ENCODE measurements around the gene HAT1.

HAT1 gene

DNA sequence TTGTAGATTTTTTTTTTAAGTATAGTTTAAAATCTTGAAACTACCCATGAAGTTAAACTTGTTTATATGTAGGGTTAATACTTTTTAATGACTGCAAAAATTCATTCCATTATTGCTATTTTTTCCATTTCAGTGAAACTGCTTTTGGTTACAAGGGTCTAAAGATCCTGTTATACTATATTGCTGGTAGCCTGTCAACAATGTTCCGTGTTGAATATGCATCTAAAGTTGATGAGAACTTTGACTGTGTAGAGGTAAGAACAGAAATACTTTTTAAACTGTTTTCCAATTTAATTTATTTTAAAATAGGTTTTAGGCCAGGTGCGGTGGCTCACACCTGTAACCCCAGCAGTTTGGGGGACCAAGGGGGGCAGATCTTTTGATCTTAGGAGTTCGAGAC lies 30.5 kb downstream of the HAT1 start:
- no peak for TF ChIP-seq CTCF (IDR thresholded peaks at IDR 0.05; ENCODE audit: poor library complexity, severe bottlenecking)
- H3K4me3 ChIP-seq (ENCODE audit: severe bottlenecking), result no peak overlapping the region
- no peak overlapping the region for H3K27ac ChIP-seq (ENCODE audit: poor library complexity, severe bottlenecking)
- ATAC-seq (ENCODE audit: low read depth), result no peak
- H3K9me3 ChIP-seq (ENCODE audit: severe bottlenecking), result no peaks in the 10 kb centered on the region
- DNase-seq (ENCODE audit: low spot score), result no peak
- no peaks in the 10 kb centered on the region for H3K27me3 ChIP-seq (ENCODE audit: insufficient read depth, poor library complexity, severe bottlenecking)
- no peaks in the 10 kb centered on the region for H3K4me1 ChIP-seq (ENCODE audit: insufficient read depth, poor library complexity, severe bottlenecking)
- H3K36me3 ChIP-seq (ENCODE audit: low read depth), result peaks cover 37% of the 10 kb centered on the region

- no peaks in the 10 kb centered on the region for H3K27me3 ChIP-seq (ENCODE audit: insufficient read depth, poor library complexity, severe bottlenecking)
- peaks cover 37% of the 10 kb centered on the region for H3K36me3 ChIP-seq (ENCODE audit: low read depth)
- H3K4me3 ChIP-seq (ENCODE audit: severe bottlenecking), result no peak overlapping the region
- H3K4me1 ChIP-seq (ENCODE audit: insufficient read depth, poor library complexity, severe bottlenecking), result no peaks in the 10 kb centered on the region
- DNase-seq (ENCODE audit: low spot score), result no peak
- ATAC-seq (ENCODE audit: low read depth), result no peak
- H3K9me3 ChIP-seq (ENCODE audit: severe bottlenecking), result no peaks in the 10 kb centered on the region
- no peak for TF ChIP-seq CTCF (IDR thresholded peaks at IDR 0.05; ENCODE audit: poor library complexity, severe bottlenecking)
- H3K27ac ChIP-seq (ENCODE audit: poor library complexity, severe bottlenecking), result no peak overlapping the region
Observed at GRCh38 chr2:171956135-171956825, 34.0 kb downstream of the HAT1 start.

DNA sequence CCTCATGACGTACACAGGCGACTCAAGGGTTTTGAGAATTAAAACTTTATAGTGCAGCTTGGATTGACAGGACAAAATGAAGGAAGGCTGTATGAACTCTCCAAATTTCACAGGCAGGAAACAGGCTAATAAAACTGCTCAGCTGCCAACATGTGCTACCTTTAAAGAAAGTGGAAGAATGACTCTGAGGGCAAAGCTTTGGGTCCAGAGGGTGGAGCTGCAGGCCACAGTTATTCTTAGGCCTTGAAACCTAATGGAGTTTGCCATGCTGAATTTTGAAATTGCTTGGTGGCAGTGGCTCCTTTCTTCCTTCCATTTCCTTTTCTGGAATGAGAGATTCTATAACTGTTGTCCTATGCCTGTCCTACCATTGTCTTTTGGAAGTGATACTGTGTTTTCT lies 34.8 kb downstream of the HAT1 start:
- H3K27me3 ChIP-seq (ENCODE audit: insufficient read depth, poor library complexity, severe bottlenecking), result no peaks in the 10 kb centered on the region
- no peak overlapping the region for H3K4me3 ChIP-seq (ENCODE audit: severe bottlenecking)
- DNase-seq (ENCODE audit: low spot score), result no peak
- no peak for TF ChIP-seq CTCF (IDR thresholded peaks at IDR 0.05; ENCODE audit: poor library complexity, severe bottlenecking)
- 0 out of 3 replicates have a peak, but pooled peaks have one; percentile 21 for ATAC-seq (ENCODE audit: low read depth)
- no peaks in the 10 kb centered on the region for H3K9me3 ChIP-seq (ENCODE audit: severe bottlenecking)
- H3K36me3 ChIP-seq (ENCODE audit: low read depth), result peaks cover 32% of the 10 kb centered on the region
- H3K4me1 ChIP-seq (ENCODE audit: insufficient read depth, poor library complexity, severe bottlenecking), result no peaks in the 10 kb centered on the region
- H3K27ac ChIP-seq (ENCODE audit: poor library complexity, severe bottlenecking), result no peak overlapping the region

GRCh38 chr2:171958475-171958874 lies 36.2 kb downstream of the HAT1 start:
- DNase-seq (ENCODE audit: low spot score) (no peak), ATAC-seq (ENCODE audit: low read depth) (peak; percentile 54; the same call in 2 of the 3 replicates)
- H3K4me3 ChIP-seq (ENCODE audit: severe bottlenecking), result no peak overlapping the region
- no peaks in the 10 kb centered on the region for H3K9me3 ChIP-seq (ENCODE audit: severe bottlenecking)
- H3K36me3 ChIP-seq (ENCODE audit: low read depth), result peaks cover 27% of the 10 kb centered on the region
- no peaks in the 10 kb centered on the region for H3K4me1 ChIP-seq (ENCODE audit: insufficient read depth, poor library complexity, severe bottlenecking)
- no peak for TF ChIP-seq CTCF (IDR thresholded peaks at IDR 0.05; ENCODE audit: poor library complexity, severe bottlenecking)
- no peaks in the 10 kb centered on the region for H3K27me3 ChIP-seq (ENCODE audit: insufficient read depth, poor library complexity, severe bottlenecking)
- H3K27ac ChIP-seq (ENCODE audit: poor library complexity, severe bottlenecking), result no peak overlapping the region

GRCh38 chr2:171959998-171960397 lies 37.7 kb downstream of the HAT1 start:
- DNase-seq (ENCODE audit: low spot score), result no peak
- ATAC-seq (ENCODE audit: low read depth), result no peak
- Histone ChIP-seq H3K4me3 (ENCODE audit: severe bottlenecking) (no peak overlapping the region), H3K27ac (ENCODE audit: poor library complexity, severe bottlenecking) (no peak overlapping the region), H3K27me3 (ENCODE audit: insufficient read depth, poor library complexity, severe bottlenecking) (no peaks in the 10 kb centered on the region), H3K9me3 (ENCODE audit: severe bottlenecking) (no peaks in the 10 kb centered on the region), H3K36me3 (ENCODE audit: low read depth) (peaks cover 35% of the 10 kb centered on the region), H3K4me1 (ENCODE audit: insufficient read depth, poor library complexity, severe bottlenecking) (no peaks in the 10 kb centered on the region)
- no peak for TF ChIP-seq CTCF (IDR thresholded peaks at IDR 0.05; ENCODE audit: poor library complexity, severe bottlenecking)

All from RWPE2 (cell line).